ENCODE data around the gene PTH1R. TPM values are rescaled to one million over a fixed set of nuclear protein-coding genes. Genes with fewer than 3 reads are reported as not detected.
A peak's percentile ranks its signal among the peaks of the same experiment; 100 is the strongest.

The PTH1R gene
- total RNA-seq, 2 donors from 2014 or later: 0.69 to 0.86 TPM

DNA sequence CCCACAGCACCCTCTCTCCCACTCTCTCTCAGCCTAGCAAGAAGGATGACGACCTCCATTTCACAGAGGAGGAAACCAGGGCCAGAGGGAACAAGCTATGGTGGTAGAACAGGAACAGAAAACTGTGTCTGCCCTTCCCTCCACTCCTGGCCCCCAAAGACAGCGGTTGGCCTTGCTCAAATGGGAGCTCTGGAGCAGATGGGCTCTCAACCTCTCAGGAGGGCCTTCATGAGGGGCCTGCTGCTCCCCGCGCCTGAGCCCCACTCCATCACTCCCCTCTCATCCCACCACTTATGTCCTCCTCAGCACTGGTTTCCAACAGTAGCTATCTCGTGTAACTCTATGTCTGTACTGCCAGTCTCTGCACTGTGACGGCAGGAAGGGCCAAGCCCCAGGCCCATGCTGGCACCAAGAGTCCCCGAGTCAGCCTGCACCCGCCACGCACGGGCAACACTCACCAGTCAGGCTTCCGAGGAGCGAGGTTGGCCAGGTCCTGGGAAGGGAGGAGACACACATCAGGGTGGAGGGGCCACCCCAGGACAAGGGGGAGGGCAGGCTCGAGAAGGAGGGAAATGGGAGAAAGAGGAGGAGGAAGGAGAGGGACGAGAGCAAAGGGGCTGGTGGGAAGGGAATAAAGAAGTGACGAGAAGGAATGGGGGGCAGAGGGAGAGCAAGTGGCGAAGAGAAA is 45.5 kb downstream of the PTH1R start:
- Histone ChIP-seq H3K27me3 (no peaks in the 10 kb centered on the region), H3K4me1 (peaks cover 16% of the 10 kb centered on the region), H3K27ac (no peak overlapping the region), H3K9me3 (no peaks in the 10 kb centered on the region), H3K9ac (ENCODE audit: low read depth in 2 of 2, low read length in 2 of 2) (no peak overlapping the region), H3K36me3 (peaks cover 28% of the 10 kb centered on the region), H3K4me3 (no peak overlapping the region)
- intact Hi-C loops (cut with DNase I): loop anchor here (2.0 to 10.0 kb wide), 2 partner anchors 76 to 402 kb away; no protein-coding TSS in a partner anchor
- TF ChIP-seq, protein P1, sequence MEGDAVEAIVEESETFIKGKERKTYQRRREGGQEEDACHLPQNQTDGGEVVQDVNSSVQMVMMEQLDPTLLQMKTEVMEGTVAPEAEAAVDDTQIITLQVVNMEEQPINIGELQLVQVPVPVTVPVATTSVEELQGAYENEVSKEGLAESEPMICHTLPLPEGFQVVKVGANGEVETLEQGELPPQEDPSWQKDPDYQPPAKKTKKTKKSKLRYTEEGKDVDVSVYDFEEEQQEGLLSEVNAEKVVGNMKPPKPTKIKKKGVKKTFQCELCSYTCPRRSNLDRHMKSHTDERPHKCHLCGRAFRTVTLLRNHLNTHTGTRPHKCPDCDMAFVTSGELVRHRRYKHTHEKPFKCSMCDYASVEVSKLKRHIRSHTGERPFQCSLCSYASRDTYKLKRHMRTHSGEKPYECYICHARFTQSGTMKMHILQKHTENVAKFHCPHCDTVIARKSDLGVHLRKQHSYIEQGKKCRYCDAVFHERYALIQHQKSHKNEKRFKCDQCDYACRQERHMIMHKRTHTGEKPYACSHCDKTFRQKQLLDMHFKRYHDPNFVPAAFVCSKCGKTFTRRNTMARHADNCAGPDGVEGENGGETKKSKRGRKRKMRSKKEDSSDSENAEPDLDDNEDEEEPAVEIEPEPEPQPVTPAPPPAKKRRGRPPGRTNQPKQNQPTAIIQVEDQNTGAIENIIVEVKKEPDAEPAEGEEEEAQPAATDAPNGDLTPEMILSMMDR (IDR thresholded peaks at IDR 0.05): no peak
- no peak for DNase-seq

DNA sequence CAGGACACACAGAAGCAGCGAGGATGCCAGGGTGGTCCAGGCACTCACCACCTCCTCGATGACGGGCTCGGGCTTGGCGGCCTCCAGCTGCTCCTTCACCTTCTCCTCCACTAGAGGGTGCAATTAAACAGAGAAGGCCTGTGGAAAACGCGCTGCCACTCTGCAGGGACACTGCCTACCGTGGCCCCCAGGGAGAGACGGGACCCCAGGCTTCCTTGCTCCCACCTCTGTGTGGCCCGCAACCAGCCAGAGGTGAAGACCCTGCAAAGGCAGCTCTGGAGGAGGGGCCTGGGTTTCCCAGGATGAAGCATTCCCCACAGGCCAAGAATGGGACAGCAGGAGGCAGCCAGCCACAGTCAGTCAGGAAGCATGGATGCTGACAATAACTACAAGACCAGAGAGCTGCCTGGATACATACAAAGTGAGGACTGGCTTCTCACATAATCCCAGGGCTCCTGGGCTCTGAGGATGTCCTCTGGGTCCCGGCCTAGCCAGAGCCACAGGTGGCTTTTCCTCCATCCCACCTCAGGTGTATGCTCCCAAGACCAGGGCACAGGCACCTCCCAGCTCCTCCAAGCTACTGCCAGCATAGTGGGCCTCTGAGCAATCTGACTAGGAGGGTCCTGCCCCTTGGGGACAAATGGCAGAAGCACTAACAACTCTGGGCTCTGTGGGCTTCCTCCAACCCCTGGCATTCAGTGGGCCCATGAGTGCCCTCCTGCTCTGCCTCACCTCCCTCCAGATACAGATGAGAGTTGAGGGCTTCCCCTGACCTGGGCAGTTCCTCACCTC is 46.2 kb downstream of the PTH1R start:
- H3K4me1 ChIP-seq: peaks cover 20% of the 10 kb centered on the region

DNA sequence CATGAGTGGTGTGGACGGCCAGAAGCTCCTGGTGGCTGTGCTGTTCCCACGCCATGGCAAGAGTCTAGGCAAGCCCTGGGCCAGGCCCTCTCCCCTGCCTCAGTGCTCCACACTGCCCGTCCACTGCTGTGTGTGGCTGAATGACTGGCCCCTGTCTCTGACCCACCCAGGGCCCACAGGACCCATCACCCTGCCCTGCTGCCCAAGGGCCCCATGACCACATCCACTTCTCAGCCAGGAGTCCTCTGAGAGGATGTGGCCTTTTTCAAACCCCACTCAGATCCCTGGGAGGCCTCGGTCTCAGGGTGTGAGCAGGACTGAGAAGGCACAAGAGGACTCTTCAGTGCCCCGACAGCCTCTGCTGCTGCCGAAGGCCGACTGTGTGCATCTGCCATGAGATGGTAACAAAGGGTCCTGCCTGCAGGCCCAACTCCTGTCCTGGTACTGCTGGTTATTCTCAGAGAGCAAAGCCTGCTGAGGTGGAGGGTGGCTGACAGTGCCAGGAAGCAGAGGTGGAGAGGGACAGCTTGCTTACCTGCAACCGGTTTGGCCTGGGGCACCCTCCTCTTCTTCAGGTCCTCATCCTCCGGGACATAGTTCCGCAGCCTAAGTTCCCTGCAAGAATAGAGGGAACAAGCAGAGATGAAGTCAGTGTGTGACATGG is 47.5 kb downstream of the PTH1R start:
- Histone ChIP-seq H3K4me3 (no peak overlapping the region), H3K27me3 (no peaks in the 10 kb centered on the region), H3K9ac (ENCODE audit: low read depth in 2 of 2, low read length in 2 of 2) (no peak overlapping the region), H3K36me3 (peaks cover 28% of the 10 kb centered on the region), H3K9me3 (peaks cover 4% of the 10 kb centered on the region), H3K4me1 (peaks cover 23% of the 10 kb centered on the region), H3K27ac (no peak overlapping the region)
- no peak for DNase-seq
- intact Hi-C loops (cut with DNase I): loop anchor here (5.0 to 10.0 kb wide), 2 partner anchors 62 to 400 kb away; no protein-coding TSS in a partner anchor
- TF ChIP-seq, protein P1 (IDR thresholded peaks at IDR 0.05): no peak

More for the DNA sequence above, 46.2 kb downstream of the PTH1R start:
- Histone ChIP-seq H3K4me3 (no peak overlapping the region), H3K36me3 (peaks cover 28% of the 10 kb centered on the region), H3K9ac (ENCODE audit: low read depth in 2 of 2, low read length in 2 of 2) (no peak overlapping the region), H3K27me3 (no peaks in the 10 kb centered on the region), H3K9me3 (peaks cover 3% of the 10 kb centered on the region), H3K27ac (no peak overlapping the region)
- intact Hi-C loops (cut with DNase I): loop anchor here (2.0 to 10.0 kb wide), 2 partner anchors 75 to 401 kb away; no protein-coding TSS in a partner anchor
- TF ChIP-seq, protein P1 (IDR thresholded peaks at IDR 0.05): peak; percentile 74
- DNase-seq: peak; percentile 49

DNA sequence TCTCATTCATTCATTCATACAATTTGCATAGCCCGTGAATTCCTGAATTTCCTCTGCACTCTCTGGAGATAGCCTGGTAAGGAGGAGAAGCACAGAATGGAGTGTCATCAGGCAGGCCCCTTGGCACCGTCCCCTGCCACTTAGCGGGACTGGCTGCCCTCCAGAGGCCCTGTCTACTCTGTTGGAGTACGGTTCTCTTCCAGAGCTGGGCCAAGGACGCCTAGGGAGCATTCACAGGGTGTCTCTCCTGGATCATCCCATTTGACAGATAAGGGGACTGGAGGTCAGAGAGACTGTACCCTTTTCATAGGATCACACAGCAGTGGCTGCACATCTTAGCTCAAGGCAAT is 48.0 kb downstream of the PTH1R start:
- Histone ChIP-seq H3K27me3 (no peaks in the 10 kb centered on the region), H3K36me3 (peaks cover 24% of the 10 kb centered on the region), H3K27ac (no peak overlapping the region), H3K4me3 (no peak overlapping the region), H3K4me1 (peaks cover 28% of the 10 kb centered on the region), H3K9me3 (peaks cover 4% of the 10 kb centered on the region), H3K9ac (ENCODE audit: low read depth in 2 of 2, low read length in 2 of 2) (no peak overlapping the region)
- TF ChIP-seq, protein P1 (IDR thresholded peaks at IDR 0.05): no peak
- intact Hi-C loops (cut with DNase I): loop anchor here (5.0 to 10.0 kb wide), 2 partner anchors 62 to 399 kb away; no protein-coding TSS in a partner anchor
- DNase-seq: no peak

DNA sequence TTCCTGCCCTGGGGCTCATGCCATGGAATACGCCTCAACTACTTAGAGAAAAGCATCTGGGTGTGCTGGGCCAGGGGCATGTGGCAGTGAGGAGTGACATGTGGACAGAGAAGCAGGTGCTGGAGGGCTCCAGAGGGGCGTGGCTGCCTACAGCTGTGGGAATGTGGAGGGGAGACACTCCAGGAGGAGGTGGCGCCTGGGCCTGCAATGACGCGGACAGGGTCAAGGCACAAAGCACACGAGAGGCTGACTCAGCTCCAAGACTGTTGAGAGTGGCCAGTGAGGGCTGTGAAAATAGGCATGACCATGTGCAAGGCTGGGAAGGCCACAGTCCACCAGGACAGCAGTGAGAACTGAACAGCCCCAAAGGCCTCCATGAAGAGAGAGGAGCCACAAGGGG is 48.5 kb downstream of the PTH1R start:
- peaks cover 33% of the 10 kb centered on the region for H3K4me1 ChIP-seq

More for the DNA sequence above, 48.5 kb downstream of the PTH1R start:
- Histone ChIP-seq H3K27me3 (no peaks in the 10 kb centered on the region), H3K9ac (ENCODE audit: low read depth in 2 of 2, low read length in 2 of 2) (peak overlapping the region in 1 of 2 donors; percentile 41), H3K36me3 (peaks cover 19% of the 10 kb centered on the region), H3K4me3 (no peak overlapping the region), H3K27ac (no peak overlapping the region), H3K9me3 (peaks cover 4% of the 10 kb centered on the region)
- TF ChIP-seq, protein P1 (IDR thresholded peaks at IDR 0.05): no peak
- DNase-seq: no peak
- intact Hi-C loops (cut with DNase I): loop anchor here (5.0 to 10.0 kb wide), 2 partner anchors 61 to 399 kb away; no protein-coding TSS in a partner anchor

Measured in colonic mucosa (tissue), 4 donors.